ENCODE measurements around the gene RELN. TPM values are rescaled to one million over a fixed set of nuclear protein-coding genes. Genes with fewer than 3 reads are reported as not detected.
"Not testable (repeated sequence)": the region's sequence is repeated elsewhere in the genome, so short reads cannot be mapped to it uniquely, and the experiment has no call there.

Gene RELN
- total RNA-seq, 1 donor from 2014 or later: 15.6 TPM

- DNase-seq: no peak
Measured at GRCh38 chr7:103940382-103941268, 48.8 kb downstream of the RELN start.

DNA sequence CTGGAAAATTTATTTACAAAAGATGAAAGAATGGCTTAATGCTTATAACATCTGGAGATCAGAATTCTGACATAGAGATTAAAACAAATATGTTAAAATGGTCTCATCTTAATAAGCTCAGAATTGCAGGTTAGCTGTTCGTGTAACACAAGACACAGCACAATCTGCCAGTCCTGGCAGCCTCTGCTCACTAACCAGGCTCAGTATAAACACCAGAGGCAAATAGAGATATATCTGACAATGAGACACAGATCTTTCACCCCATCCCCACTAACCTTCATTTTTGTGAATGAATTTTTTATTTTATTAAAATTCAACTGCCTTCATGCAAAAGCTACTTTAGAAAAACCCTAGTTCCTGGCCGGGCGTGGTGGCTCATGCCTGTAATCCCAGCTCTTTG, 51.8 kb downstream of the RELN start:
- no peak for DNase-seq

- no peak for DNase-seq
Measured at GRCh38 chr7:103936558-103936957, 52.9 kb downstream of the RELN start.

DNA sequence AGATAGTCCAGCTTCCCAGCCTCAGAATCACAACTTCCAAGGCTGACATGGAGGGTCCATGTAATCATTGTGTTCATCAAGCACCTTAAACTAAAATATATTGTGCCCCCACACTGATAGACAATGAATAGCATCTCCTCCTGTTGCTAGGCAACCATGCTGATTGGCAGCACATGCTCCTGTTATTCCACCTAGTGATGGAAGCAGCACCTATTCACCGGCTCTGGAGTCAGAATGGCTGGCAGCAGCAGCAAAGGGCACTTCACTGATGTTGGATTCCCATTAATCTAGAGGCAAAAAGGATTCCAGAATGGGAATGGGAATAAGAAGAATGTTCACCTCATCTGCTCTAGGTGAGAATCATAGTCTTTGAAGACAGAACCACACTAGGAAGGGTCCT, 55.0 kb downstream of the RELN start:
- no peak for DNase-seq

DNA sequence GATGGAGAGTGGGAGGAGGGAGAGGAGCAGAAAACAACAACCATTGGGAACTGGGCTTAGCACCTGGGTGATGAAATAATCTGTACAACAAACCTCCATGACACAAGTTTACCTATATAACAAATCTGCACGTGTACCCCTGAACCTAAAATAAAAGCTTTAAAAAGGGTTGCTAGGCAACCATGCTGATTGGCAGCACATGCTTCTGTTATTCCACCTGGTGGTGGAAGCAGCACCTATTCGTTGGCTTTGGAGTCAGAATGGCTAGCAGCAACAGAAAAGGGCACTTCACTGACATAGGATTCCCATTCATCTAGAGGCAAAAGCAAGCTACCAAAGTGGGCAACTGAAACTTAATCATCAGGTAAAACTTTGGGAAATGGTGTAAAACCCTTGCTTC, 57.1 kb downstream of the RELN start:
- DNase-seq: no peak

DNA sequence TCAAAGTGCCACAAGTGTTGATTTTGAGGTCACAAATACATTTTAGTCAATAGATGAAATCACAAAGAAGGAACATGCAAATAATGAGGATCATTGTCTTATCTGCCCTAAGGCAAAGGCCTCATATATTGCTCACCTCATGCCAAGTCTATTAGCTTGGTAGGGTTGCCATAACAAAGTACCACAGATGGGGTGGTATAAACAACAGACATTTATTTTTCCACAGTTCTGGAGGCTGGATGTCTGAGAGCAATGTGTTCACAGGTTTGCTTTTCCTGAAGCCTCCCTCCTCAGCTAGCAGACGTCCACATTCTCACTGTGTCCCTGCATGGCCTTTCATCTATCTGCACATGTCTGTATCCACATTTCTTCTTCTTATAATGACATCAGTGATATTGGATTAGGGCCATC, 59.6 kb downstream of the RELN start:
- no peak for DNase-seq

DNA sequence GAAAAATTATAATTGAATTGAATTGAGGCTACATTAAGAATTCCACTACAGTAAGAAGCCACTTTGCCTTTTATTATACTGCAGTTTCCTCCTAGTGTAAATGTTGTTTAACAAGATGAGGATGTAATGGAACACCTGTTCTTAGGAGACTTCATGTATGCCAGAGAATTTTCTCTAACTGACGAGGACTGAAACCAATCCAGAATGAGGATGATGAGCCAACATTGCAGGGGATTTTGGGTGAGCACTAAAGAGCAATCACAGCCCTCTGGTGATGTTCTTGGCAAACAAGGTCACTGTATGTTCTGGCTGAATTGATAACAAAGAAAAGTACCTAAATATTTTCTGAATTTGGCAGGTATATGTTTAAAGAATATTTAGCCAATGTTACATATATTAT, 60.9 kb downstream of the RELN start:
- no peak for DNase-seq

DNA sequence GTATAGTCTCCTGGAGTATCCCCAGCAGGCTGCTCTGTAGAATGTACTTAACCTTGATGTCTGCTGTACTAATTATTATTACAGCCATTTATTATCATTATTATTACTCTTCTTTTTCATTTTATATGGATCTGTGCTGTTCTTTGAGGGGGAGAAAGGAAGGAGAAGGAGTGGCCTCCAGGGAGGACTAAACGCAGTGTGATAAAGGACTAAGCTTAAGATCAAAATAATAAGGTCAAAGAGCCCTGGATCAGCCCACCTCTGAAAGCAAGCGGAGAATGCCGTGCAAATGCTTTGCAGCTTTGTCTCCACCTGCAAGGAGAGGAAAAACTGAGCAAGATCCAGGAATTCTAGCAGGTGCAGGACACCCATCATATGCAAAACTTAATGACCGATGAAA, 65.3 kb downstream of the RELN start:
- DNase-seq: no peak

- DNase-seq: no peak
Measured at GRCh38 chr7:103922407-103922806, 67.1 kb downstream of the RELN start.

DNA sequence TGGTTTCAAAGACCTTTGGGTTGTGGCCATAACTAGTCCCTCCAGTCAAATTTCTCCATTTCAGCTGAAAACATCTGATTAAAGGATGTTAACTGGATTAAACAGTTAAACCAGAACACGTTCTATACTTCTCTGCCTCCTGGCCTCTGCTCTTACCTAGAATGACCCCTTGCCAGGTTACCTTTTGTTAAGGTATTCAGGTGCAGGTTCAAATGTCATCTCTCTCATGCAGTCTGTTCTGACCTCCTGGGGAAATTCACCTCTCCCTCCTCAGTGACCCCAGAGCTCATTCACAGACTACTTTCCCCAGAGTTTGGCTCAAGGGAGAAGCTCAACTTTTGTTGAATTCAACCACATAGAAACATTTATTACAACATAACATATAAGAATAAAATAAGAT, 67.8 kb downstream of the RELN start:
- no peak for DNase-seq

- no peak for DNase-seq
Measured at GRCh38 chr7:103919272-103919868, 70.1 kb downstream of the RELN start.

GRCh38 chr7:103918631-103919271, 70.7 kb downstream of the RELN start:
- no peak for DNase-seq

DNA sequence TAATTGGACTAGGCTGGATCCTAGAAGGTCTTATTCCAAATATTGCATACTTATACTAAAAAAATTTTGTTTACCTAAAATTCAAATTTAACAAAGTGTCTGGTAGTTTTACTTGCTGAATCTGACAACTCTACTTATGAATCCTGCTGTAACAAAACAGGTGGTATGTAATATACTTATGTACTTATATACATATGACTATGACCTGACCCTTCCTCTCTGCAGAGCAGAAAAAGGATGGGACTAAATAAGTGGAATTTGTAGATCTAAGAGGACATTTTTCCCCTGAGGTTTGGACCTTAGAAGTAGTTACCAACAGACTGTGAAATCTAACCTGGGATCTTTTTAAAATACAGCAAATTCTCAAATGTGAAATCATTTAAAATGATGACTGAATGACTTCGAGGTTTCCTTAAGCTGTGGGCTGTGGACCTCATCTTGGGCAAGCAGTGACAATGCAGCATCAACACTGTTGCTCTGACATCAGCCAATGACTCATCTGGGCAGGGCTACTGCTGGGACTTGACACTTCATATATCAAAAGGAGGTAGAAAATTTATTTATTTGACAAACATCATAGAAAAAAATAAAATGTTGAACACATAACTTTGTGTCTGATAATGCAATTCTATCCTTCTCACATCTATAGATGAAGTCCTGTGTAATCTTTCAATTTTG, 73.6 kb downstream of the RELN start:
- DNase-seq: no peak

DNA sequence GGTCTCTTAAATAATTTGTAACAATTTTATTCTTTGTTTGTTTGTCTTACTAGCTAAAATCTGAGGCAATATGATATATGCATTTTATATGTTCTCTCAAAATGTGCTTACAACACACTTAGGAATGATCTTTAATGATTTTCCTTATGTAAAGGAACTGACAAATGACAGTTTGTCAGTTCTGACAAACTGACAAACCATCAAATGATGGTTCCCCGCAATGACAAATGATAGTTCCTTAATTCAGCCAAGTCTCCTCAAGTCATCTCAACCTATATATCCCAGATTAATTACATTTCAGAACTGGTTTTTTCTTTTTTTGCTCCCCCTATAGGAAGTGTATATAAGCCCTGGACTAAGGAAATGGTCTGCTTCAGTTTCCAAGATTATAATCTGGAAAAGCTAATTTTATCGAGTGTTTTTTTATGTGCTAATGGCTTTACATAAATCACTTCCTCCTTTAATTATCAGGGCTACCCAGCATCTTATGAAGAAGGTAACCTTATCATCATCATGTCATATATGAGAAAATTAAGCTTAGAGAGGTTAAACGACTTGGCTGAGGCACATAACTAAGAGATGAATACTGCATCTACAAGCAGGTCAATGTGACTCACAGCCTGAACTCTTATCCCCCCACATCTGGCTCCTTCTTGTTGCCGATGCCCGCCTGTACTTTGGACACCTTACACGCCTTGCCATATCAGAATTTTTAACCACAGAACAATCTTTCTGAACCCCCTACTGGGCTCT, 75.1 kb downstream of the RELN start:
- DNase-seq: no peak

GRCh38 chr7:103912891-103913605, 76.4 kb downstream of the RELN start:
- DNase-seq: no peak

GRCh38 chr7:103911015-103911414, 78.4 kb downstream of the RELN start:
- not testable (repeated sequence) for DNase-seq

DNA sequence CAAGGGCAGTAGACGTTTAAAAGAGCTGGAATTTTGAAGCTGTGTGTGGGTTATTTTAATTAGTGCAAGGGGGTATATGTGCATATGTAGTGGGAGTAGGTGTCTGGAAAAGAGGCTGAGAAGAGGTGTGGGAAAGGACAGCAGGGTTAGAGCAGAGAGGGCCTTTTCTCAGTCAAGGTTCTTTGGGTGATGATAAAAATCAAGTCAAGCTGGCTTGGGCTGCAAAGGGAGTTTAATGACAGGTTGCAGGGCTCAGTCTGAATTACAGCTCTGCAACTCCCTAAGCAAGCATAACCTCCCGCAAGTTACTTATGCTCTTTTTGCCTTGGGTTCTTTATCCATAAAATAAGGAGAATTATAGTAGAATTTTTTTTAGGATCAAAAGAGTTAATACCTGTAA, 83.5 kb downstream of the RELN start:
- DNase-seq: no peak

- no peak for DNase-seq
Measured at GRCh38 chr7:103902917-103903316, 86.5 kb downstream of the RELN start.

DNA sequence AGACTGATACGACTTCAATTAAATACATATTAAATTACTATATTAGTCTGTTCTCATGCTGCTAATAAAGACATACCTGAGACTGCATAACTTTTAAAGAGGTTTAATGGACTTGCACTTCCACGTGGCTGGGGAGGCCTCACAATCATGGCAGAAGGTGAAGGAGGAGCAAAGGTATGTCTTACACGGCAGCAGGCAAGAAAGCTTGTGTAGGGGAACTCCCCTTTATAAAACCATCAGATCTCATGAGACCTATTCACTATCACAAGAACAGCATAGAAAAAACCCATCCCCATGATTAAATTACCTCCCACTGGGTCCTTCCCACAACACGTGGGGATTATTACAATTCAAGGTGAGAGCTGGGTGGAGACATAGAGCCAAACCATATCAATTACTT, 92.6 kb downstream of the RELN start:
- not testable (repeated sequence) for DNase-seq

DNA sequence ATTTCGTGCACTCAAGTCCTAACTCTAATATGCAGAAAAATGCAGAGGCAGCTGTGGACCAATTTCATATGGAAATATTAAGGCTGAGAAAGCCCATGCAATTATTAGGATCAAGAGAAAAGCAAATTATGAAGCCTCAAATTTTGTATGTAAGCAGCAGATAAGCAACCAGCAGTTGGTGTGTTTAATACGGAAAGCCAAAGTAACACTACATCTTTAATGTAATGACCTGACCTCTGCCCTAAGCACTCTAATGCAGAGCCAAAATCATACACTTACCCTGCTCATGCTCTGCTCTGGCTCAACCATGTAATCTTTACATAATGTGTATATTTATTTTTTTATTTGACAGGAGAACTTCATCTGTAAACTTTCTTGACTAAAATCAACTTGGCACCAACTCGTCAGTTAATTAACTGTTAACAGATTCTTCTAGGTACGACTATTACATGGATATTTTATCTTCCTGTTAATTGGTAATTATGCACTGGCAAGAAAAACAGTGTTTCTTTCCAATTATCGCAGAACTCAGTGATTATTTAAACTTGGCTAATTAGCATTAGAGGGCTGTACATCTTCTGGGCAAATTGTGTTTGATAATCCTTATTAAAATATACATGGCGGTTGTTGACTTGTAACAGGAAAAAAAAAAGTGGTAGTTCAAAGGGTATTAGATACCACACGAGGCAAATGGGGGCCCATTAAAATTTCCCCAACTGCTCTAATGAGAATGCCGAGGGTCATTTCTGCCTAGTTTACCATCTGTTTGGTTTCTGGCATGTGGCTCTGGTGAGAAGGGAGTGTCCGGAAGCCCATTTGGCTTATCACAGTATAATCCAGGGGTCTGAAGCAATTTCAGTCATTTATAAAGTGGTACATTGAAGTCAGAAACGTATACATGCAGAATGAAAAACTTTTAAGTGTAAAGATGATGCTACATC, 94.5 kb downstream of the RELN start:
- DNase-seq: no peak
